Transverse colon (tissue), 3 donors: ENCODE measurements around the gene STK10.

Experiments
- CTCF ChIP-seq, 5 experiments: fragments of 200-600 bp in 3 of 5; fragments of 450-650 bp in 2 of 5; sonication (generic) in 3 of 5; IDR thresholded peaks; 1 replicate in 2 of 5; 2 replicates in 3 of 5; pipeline ENCODE4 v1.5.1; 2016 to 2017; ENCODE audit warnings: antibody characterized with exemption in 5 of 5, inconsistent platforms in 3 of 5, mild to moderate bottlenecking in 2 of 5, moderate library complexity in 1 of 5
- POLR2A ChIP-seq: fragments of 450-650 bp; IDR thresholded peaks from one replicate; pipeline ENCODE4 v1.6.1; 2016; ENCODE audit warnings: antibody characterized with exemption, mild to moderate bottlenecking, moderate library complexity

- TF ChIP-seq POLR2A: no peak
- TF ChIP-seq CTCF (IDR thresholded peaks at IDR 0.05): no peak
Measured at GRCh38 chr5:172091956-172092732, 95.9 kb downstream of the STK10 start.
